Esophagus muscularis mucosa (tissue), 3 donors: Measurements from ENCODE around the gene PNMA8C.

Experiments
- POLR2A ChIP-seq: fragments of 450-650 bp; IDR thresholded peaks from one replicate; pipeline ENCODE4 v1.6.1; 2017; ENCODE audit warnings: antibody characterized with exemption, moderate library complexity, mild to moderate bottlenecking, low read depth
- TF ChIP-seq, protein P1 (sequence below), 3 experiments: fragments of 200-600 bp in 2 of 3; fragments of 450-650 bp in 1 of 3; sonication (generic) in 2 of 3; IDR thresholded peaks; one replicate each; pipeline ENCODE4 v1.5.1; 2017 to 2019; ENCODE audit warnings: antibody characterized with exemption in 3 of 3, mild to moderate bottlenecking in 2 of 3, moderate library complexity in 1 of 3

DNA sequence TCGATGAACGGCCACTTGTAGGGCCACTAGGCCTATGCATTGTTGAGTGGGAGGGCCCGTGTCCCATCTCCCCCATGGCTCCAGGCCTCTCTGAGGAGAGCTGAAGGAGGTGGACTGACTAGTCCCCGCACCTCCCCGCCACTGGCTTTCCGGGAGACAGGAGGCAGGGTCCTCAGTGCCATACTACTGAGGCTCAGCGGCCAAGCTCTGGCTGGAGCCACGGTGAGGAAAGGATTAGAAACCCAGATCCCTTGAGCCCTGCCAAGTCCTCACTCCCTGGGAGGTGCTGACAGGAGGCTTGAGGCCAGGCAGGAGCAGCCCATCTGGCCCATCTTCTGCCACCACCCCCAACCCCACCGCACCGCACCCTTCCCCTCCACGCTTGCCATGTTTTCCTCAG lies 44.3 kb downstream of the PNMA8C start:
- TF ChIP-seq, protein P1, sequence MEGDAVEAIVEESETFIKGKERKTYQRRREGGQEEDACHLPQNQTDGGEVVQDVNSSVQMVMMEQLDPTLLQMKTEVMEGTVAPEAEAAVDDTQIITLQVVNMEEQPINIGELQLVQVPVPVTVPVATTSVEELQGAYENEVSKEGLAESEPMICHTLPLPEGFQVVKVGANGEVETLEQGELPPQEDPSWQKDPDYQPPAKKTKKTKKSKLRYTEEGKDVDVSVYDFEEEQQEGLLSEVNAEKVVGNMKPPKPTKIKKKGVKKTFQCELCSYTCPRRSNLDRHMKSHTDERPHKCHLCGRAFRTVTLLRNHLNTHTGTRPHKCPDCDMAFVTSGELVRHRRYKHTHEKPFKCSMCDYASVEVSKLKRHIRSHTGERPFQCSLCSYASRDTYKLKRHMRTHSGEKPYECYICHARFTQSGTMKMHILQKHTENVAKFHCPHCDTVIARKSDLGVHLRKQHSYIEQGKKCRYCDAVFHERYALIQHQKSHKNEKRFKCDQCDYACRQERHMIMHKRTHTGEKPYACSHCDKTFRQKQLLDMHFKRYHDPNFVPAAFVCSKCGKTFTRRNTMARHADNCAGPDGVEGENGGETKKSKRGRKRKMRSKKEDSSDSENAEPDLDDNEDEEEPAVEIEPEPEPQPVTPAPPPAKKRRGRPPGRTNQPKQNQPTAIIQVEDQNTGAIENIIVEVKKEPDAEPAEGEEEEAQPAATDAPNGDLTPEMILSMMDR (IDR thresholded peaks at IDR 0.05) = no peak
- no peak for TF ChIP-seq POLR2A
